Measurements from ENCODE around the gene TSPAN7. TPM values are rescaled to one million over a fixed set of nuclear protein-coding genes. Genes with fewer than 3 reads are reported as not detected.

The TSPAN7 gene
- total RNA-seq, 1 donor from 2014 or later = 3.5 TPM

GRCh38 chrX:38626296-38626695, 65.0 kb downstream of the TSPAN7 start:
- no peak overlapping the region for H2AFZ ChIP-seq (ENCODE audit: low read depth, low read length)

DNA sequence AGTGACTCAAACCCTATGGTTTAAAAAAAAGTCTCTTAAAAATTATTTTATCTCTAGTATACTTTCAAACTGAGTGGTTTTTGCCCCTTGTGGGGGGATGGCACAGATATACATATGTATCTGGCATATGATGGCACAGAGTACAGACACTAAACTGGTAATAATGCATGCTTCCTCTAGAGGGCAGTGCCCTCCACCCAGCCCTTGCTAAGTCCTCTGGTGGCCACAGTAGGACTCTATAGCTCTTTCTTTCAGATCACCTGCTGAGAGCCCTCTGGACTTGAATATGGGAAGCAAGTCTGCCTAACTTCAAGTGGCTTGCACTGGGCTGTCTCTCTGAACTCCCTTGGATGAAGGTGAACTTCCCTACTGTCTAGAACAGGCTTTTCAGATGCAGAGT, 66.3 kb downstream of the TSPAN7 start:
- Histone ChIP-seq H3K27me3 (ENCODE audit: insufficient read depth, low read length) (no peaks in the 10 kb centered on the region), H3K4me1 (ENCODE audit: insufficient read depth, low read length) (no peaks in the 10 kb centered on the region), H3K4me3 (ENCODE audit: insufficient read depth, low read depth, low read length) (no peak overlapping the region), H3K36me3 (ENCODE audit: insufficient read depth, low read length) (no peaks in the 10 kb centered on the region), H4K20me1 (ENCODE audit: insufficient read depth, low read length) (no peaks in the 10 kb centered on the region), H3K4me2 (ENCODE audit: low read length) (no peak overlapping the region), H3K9ac (ENCODE audit: low read length) (no peak overlapping the region), H3K79me2 (ENCODE audit: insufficient read depth, low read length) (no peaks in the 10 kb centered on the region), H3K9me3 (ENCODE audit: insufficient read depth, low read depth, low read length) (no peaks in the 10 kb centered on the region), H3K27ac (ENCODE audit: low read depth, low read length) (no peak overlapping the region), H2AFZ (ENCODE audit: low read depth, low read length) (no peak overlapping the region)
- peak; percentile 9 for FAIRE-seq
- Mint-ChIP-seq H3K9me3 (ENCODE audit: unreplicated experiment) (no peaks in the 10 kb centered on the region), H3K4me1 (ENCODE audit: low read depth, unreplicated experiment) (no peaks in the 10 kb centered on the region), H3K27ac (ENCODE audit: unreplicated experiment) (no peak overlapping the region), H3K4me3 (ENCODE audit: unreplicated experiment) (no peak overlapping the region), H3K36me3 (ENCODE audit: low read depth, unreplicated experiment) (no peaks in the 10 kb centered on the region), H3K27me3 (ENCODE audit: low read depth, unreplicated experiment) (peaks cover 6% of the 10 kb centered on the region)
- no peak for TF ChIP-seq EZH2 (IDR thresholded peaks at IDR 0.05; ENCODE audit: insufficient read depth, low read length)
- TF ChIP-seq, protein P1, sequence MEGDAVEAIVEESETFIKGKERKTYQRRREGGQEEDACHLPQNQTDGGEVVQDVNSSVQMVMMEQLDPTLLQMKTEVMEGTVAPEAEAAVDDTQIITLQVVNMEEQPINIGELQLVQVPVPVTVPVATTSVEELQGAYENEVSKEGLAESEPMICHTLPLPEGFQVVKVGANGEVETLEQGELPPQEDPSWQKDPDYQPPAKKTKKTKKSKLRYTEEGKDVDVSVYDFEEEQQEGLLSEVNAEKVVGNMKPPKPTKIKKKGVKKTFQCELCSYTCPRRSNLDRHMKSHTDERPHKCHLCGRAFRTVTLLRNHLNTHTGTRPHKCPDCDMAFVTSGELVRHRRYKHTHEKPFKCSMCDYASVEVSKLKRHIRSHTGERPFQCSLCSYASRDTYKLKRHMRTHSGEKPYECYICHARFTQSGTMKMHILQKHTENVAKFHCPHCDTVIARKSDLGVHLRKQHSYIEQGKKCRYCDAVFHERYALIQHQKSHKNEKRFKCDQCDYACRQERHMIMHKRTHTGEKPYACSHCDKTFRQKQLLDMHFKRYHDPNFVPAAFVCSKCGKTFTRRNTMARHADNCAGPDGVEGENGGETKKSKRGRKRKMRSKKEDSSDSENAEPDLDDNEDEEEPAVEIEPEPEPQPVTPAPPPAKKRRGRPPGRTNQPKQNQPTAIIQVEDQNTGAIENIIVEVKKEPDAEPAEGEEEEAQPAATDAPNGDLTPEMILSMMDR (IDR thresholded peaks at IDR 0.05; ENCODE audit: insufficient read depth, low read depth, low read length) = peak; percentile 32
- no peak for DNase-seq (ENCODE audit: low read depth)

More at GRCh38 chrX:38626296-38626695, 65.0 kb downstream of the TSPAN7 start:
- no peaks in the 10 kb centered on the region for H3K36me3 ChIP-seq (ENCODE audit: insufficient read depth, low read length)
- no peaks in the 10 kb centered on the region for H3K27me3 ChIP-seq (ENCODE audit: insufficient read depth, low read length)
- H4K20me1 ChIP-seq (ENCODE audit: insufficient read depth, low read length) = no peaks in the 10 kb centered on the region
- no peaks in the 10 kb centered on the region for H3K4me1 Mint-ChIP-seq (ENCODE audit: low read depth, unreplicated experiment)
- H3K9ac ChIP-seq (ENCODE audit: low read length) = no peak overlapping the region
- H3K27ac Mint-ChIP-seq (ENCODE audit: unreplicated experiment) = no peak overlapping the region
- H3K27me3 Mint-ChIP-seq (ENCODE audit: low read depth, unreplicated experiment) = peaks cover 9% of the 10 kb centered on the region
- no peaks in the 10 kb centered on the region for H3K4me1 ChIP-seq (ENCODE audit: insufficient read depth, low read length)
- H3K4me2 ChIP-seq (ENCODE audit: low read length) = no peak overlapping the region
- no peak overlapping the region for H3K4me3 ChIP-seq (ENCODE audit: insufficient read depth, low read depth, low read length)
- H3K9me3 Mint-ChIP-seq (ENCODE audit: unreplicated experiment) = no peaks in the 10 kb centered on the region
- H3K27ac ChIP-seq (ENCODE audit: low read depth, low read length) = no peak overlapping the region
- no peaks in the 10 kb centered on the region for H3K36me3 Mint-ChIP-seq (ENCODE audit: low read depth, unreplicated experiment)
- FAIRE-seq (no peak), DNase-seq (ENCODE audit: low read depth) (no peak)
- TF ChIP-seq, protein P1 (IDR thresholded peaks at IDR 0.05; ENCODE audit: insufficient read depth, low read depth, low read length) = no peak
- TF ChIP-seq EZH2 (IDR thresholded peaks at IDR 0.05; ENCODE audit: insufficient read depth, low read length) = no peak
- no peaks in the 10 kb centered on the region for H3K9me3 ChIP-seq (ENCODE audit: insufficient read depth, low read depth, low read length)
- H3K79me2 ChIP-seq (ENCODE audit: insufficient read depth, low read length) = no peaks in the 10 kb centered on the region
- H3K4me3 Mint-ChIP-seq (ENCODE audit: unreplicated experiment) = no peak overlapping the region

GRCh38 chrX:38628587-38628986, 67.2 kb downstream of the TSPAN7 start:
- Mint-ChIP-seq H3K4me1 (ENCODE audit: low read depth, unreplicated experiment) (no peaks in the 10 kb centered on the region), H3K9me3 (ENCODE audit: unreplicated experiment) (no peaks in the 10 kb centered on the region), H3K4me3 (ENCODE audit: unreplicated experiment) (no peak overlapping the region), H3K27me3 (ENCODE audit: low read depth, unreplicated experiment) (peaks cover 4% of the 10 kb centered on the region), H3K27ac (ENCODE audit: unreplicated experiment) (no peak overlapping the region), H3K36me3 (ENCODE audit: low read depth, unreplicated experiment) (no peaks in the 10 kb centered on the region)
- Histone ChIP-seq H2AFZ (ENCODE audit: low read depth, low read length) (no peak overlapping the region), H3K27ac (ENCODE audit: low read depth, low read length) (no peak overlapping the region), H3K9ac (ENCODE audit: low read length) (no peak overlapping the region), H3K79me2 (ENCODE audit: insufficient read depth, low read length) (no peaks in the 10 kb centered on the region), H3K4me2 (ENCODE audit: low read length) (no peak overlapping the region), H3K36me3 (ENCODE audit: insufficient read depth, low read length) (no peaks in the 10 kb centered on the region), H3K9me3 (ENCODE audit: insufficient read depth, low read depth, low read length) (no peaks in the 10 kb centered on the region), H3K27me3 (ENCODE audit: insufficient read depth, low read length) (no peaks in the 10 kb centered on the region), H3K4me3 (ENCODE audit: insufficient read depth, low read depth, low read length) (no peak overlapping the region), H4K20me1 (ENCODE audit: insufficient read depth, low read length) (no peaks in the 10 kb centered on the region), H3K4me1 (ENCODE audit: insufficient read depth, low read length) (no peaks in the 10 kb centered on the region)
- DNase-seq (ENCODE audit: low read depth) (no peak), FAIRE-seq (no peak)
- TF ChIP-seq EZH2 (IDR thresholded peaks at IDR 0.05; ENCODE audit: insufficient read depth, low read length) = no peak
- TF ChIP-seq, protein P1 (IDR thresholded peaks at IDR 0.05; ENCODE audit: insufficient read depth, low read depth, low read length) = no peak

All from astrocyte (in vitro differentiated cells and primary cell).